ENCODE measurements around the gene NYNRIN. TPM values are rescaled to one million over a fixed set of nuclear protein-coding genes. Genes with fewer than 3 reads are reported as not detected.
A peak's percentile ranks its signal among the peaks of the same experiment; 100 is the strongest.

Gene NYNRIN
- polyA plus RNA-seq (2013, experiment 1 of 2), result 16.1 TPM
- 16.0 TPM for polyA plus RNA-seq (2013, experiment 2 of 2)

DNA sequence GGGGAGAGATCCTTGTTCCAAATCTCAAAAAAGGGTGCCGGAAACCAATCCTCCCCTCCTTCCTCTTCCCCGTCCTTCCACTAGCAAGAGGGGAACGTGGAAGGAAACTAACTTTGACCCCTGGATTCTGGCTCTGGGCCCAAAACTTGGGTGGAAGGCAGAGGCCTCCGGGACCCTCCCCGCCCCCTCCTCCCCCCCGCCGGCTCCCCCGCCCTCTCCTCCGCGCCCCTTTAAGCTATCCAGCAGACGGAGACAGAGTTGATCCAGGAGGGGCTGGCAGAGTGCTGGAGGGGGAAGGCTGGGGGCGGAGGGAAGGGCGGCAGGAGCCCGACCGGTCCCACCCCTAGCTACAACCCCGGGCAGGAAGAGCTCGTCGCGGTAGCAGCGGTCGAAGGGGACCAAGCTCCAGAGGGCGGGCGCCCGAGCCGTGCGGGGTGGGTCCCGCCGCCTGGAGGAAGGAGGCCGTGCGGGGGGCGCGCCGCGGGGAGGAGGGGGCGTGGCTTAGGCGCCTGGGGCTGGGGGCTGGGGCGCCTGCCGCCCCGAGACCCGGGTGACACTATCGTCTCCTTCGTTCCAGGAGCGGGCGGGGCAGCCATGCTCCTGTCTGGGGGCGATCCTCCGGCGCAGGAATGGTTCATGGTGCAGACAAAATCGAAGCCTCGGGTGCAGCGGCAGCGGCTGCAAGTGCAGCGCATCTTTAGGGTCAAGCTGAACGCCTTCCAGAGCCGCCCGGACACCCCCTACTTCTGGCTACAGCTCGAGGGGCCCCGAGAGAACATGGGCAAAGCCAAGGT is at the start of gene NYNRIN:
Gene NYNRIN (plus strand): TSS at position 351 of the 794 bp plus-strand sequence. CDS start 244 bp downstream, at position 595.
- Histone ChIP-seq H2BK120ac (ENCODE audit: low read depth, low read length) (no peak within 1 kb of the TSS), H3K4ac (ENCODE audit: low read length) (no peak within 1 kb of the TSS), H2AFZ (ENCODE audit: low read length) (peak within 1 kb of the TSS; percentile 92), H3K79me1 (ENCODE audit: low read depth, low read length) (peaks cover 3% of the 10 kb centered on the region), H3K36me3 (replicated peaks in 1 of 2; ENCODE audit: control insufficient read depth in 2 of 2, insufficient read depth in 2 of 2, low read length in 2 of 2) (no peaks in the 10 kb centered on the region), H2BK12ac (ENCODE audit: low read length) (no peak within 1 kb of the TSS), H3K4me2 (ENCODE audit: insufficient read depth, low read length, poor library complexity, severe bottlenecking) (peak within 1 kb of the TSS; percentile 97), H3K27ac (replicated peaks; ENCODE audit: low read length) (peak within 1 kb of the TSS; percentile 1), H4K91ac (ENCODE audit: low read depth, low read length, poor library complexity) (no peak within 1 kb of the TSS), H2AK5ac (ENCODE audit: low read depth, low read length) (peak within 1 kb of the TSS; percentile 80), H3K4me3 (ENCODE audit: low read length in 2 of 2) (peak within 1 kb of the TSS; percentile 47 to 85), H4K8ac (ENCODE audit: low read depth, low read length) (peak within 1 kb of the TSS; percentile 33), H3K4me1 (ENCODE audit: control insufficient read depth in 2 of 2, insufficient read depth in 1 of 2, low read depth in 1 of 2, low read length in 2 of 2) (peaks cover 11 to 25% of the 10 kb centered on the region in 2 donors), H2BK5ac (ENCODE audit: low read length) (peak within 1 kb of the TSS; percentile 84), H3K18ac (ENCODE audit: low read length) (peak within 1 kb of the TSS; percentile 91), H3K27me3 (ENCODE audit: control insufficient read depth in 3 of 3, insufficient read depth in 3 of 3, low read depth in 1 of 3, low read length in 3 of 3) (peaks cover 0 to 76% (median 0%) of the 10 kb centered on the region in 3 experiments), H2BK15ac (ENCODE audit: low read length) (peak within 1 kb of the TSS; percentile 61), H3K9me3 (replicated peaks in 1 of 2; ENCODE audit: control insufficient read depth in 2 of 2, insufficient read depth in 1 of 2, low read depth in 1 of 2, low read length in 2 of 2) (peaks cover 0 to 3% of the 10 kb centered on the region in 2 donors), H3K9ac (ENCODE audit: low read depth, low read length, poor library complexity) (peak within 1 kb of the TSS; percentile 91), H3K23ac (ENCODE audit: low read depth, low read length, poor library complexity) (no peak within 1 kb of the TSS), H3K14ac (ENCODE audit: low read length) (peak within 1 kb of the TSS; percentile 49)
- DNase-seq (ENCODE audit: low spot score), result peak; percentile 62
- no CpG with 5 or more reads among the region's 57 CpGs for WGBS, 2 donors (ENCODE audit: extremely low coverage in 2 of 2, insufficient read length in 2 of 2, insufficient replicate concordance in 1 of 2)

DNA sequence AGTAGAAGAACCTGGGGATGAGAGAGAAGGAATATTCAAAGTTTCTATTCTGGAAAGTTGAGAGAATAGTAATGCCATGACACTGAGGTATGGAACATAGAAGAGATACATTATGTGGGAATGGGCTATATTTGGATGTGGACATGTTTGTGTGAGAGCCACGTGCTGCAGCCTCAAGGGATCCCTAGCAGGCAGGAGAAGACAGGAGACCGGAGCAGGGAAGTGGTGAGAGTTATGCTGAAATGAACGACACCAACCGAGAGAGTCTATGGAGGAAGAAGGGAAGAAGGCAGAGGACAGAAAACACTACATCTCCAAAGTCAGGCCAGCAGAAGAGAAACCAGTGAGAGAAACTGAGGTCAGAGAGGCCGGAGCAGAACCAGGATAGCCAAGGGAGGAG is 49.1 kb upstream of the NYNRIN start:
- no peak overlapping the region for H3K9ac ChIP-seq (ENCODE audit: low read depth, low read length, poor library complexity)
- no peaks in the 10 kb centered on the region for H3K4me1 ChIP-seq (ENCODE audit: control insufficient read depth in 2 of 2, insufficient read depth in 1 of 2, low read depth in 1 of 2, low read length in 2 of 2)
- no peak overlapping the region for H4K8ac ChIP-seq (ENCODE audit: low read depth, low read length)
- H4K91ac ChIP-seq (ENCODE audit: low read depth, low read length, poor library complexity), result no peak overlapping the region
- H3K18ac ChIP-seq (ENCODE audit: low read length), result no peak overlapping the region
- H2BK12ac ChIP-seq (ENCODE audit: low read length), result no peak overlapping the region
- no peaks in the 10 kb centered on the region for H3K9me3 ChIP-seq (replicated peaks in 1 of 2; ENCODE audit: control insufficient read depth in 2 of 2, insufficient read depth in 1 of 2, low read depth in 1 of 2, low read length in 2 of 2)
- no CpG with 5 or more reads among the region's 5 CpGs for WGBS, 2 donors (ENCODE audit: extremely low coverage in 2 of 2, insufficient read length in 2 of 2, insufficient replicate concordance in 1 of 2)
- H2BK120ac ChIP-seq (ENCODE audit: low read depth, low read length), result no peak overlapping the region
- no peak overlapping the region for H3K4me3 ChIP-seq (ENCODE audit: low read length in 2 of 2)
- no peak overlapping the region for H3K23ac ChIP-seq (ENCODE audit: low read depth, low read length, poor library complexity)
- H3K36me3 ChIP-seq (replicated peaks in 1 of 2; ENCODE audit: control insufficient read depth in 2 of 2, insufficient read depth in 2 of 2, low read length in 2 of 2), result no peaks in the 10 kb centered on the region
- H2BK5ac ChIP-seq (ENCODE audit: low read length), result no peak overlapping the region
- no peak overlapping the region for H3K4ac ChIP-seq (ENCODE audit: low read length)
- DNase-seq (ENCODE audit: low spot score), result no peak
- H3K79me1 ChIP-seq (ENCODE audit: low read depth, low read length), result no peaks in the 10 kb centered on the region
- H2BK15ac ChIP-seq (ENCODE audit: low read length), result no peak overlapping the region
- H3K27ac ChIP-seq (replicated peaks; ENCODE audit: low read length), result no peak overlapping the region
- H3K27me3 ChIP-seq (ENCODE audit: control insufficient read depth in 3 of 3, insufficient read depth in 3 of 3, low read depth in 1 of 3, low read length in 3 of 3), result peaks cover 0 to 73% (median 14%) of the 10 kb centered on the region in 3 experiments
- H2AFZ ChIP-seq (ENCODE audit: low read length), result no peak overlapping the region
- H3K4me2 ChIP-seq (ENCODE audit: insufficient read depth, low read length, poor library complexity, severe bottlenecking), result no peak overlapping the region
- H3K14ac ChIP-seq (ENCODE audit: low read length), result no peak overlapping the region
- no peak overlapping the region for H2AK5ac ChIP-seq (ENCODE audit: low read depth, low read length)

- H3K4ac ChIP-seq (ENCODE audit: low read length), result no peak overlapping the region
- no peaks in the 10 kb centered on the region for H3K9me3 ChIP-seq (replicated peaks in 1 of 2; ENCODE audit: control insufficient read depth in 2 of 2, insufficient read depth in 1 of 2, low read depth in 1 of 2, low read length in 2 of 2)
- H3K23ac ChIP-seq (ENCODE audit: low read depth, low read length, poor library complexity), result no peak overlapping the region
- no peak overlapping the region for H4K91ac ChIP-seq (ENCODE audit: low read depth, low read length, poor library complexity)
- no peak overlapping the region for H2BK15ac ChIP-seq (ENCODE audit: low read length)
- H3K79me1 ChIP-seq (ENCODE audit: low read depth, low read length), result no peaks in the 10 kb centered on the region
- no peaks in the 10 kb centered on the region for H3K36me3 ChIP-seq (replicated peaks in 1 of 2; ENCODE audit: control insufficient read depth in 2 of 2, insufficient read depth in 2 of 2, low read length in 2 of 2)
- no peak overlapping the region for H2BK5ac ChIP-seq (ENCODE audit: low read length)
- no peak overlapping the region for H3K4me3 ChIP-seq (ENCODE audit: low read length in 2 of 2)
- H2AFZ ChIP-seq (ENCODE audit: low read length), result no peak overlapping the region
- H3K4me1 ChIP-seq (ENCODE audit: control insufficient read depth in 2 of 2, insufficient read depth in 1 of 2, low read depth in 1 of 2, low read length in 2 of 2), result no peaks in the 10 kb centered on the region
- H2AK5ac ChIP-seq (ENCODE audit: low read depth, low read length), result no peak overlapping the region
- peaks cover 0 to 60% (median 14%) of the 10 kb centered on the region in 3 experiments for H3K27me3 ChIP-seq (ENCODE audit: control insufficient read depth in 3 of 3, insufficient read depth in 3 of 3, low read depth in 1 of 3, low read length in 3 of 3)
- H3K14ac ChIP-seq (ENCODE audit: low read length), result no peak overlapping the region
- no peak overlapping the region for H2BK120ac ChIP-seq (ENCODE audit: low read depth, low read length)
- no peak overlapping the region for H2BK12ac ChIP-seq (ENCODE audit: low read length)
- no peak overlapping the region for H4K8ac ChIP-seq (ENCODE audit: low read depth, low read length)
- no peak overlapping the region for H3K27ac ChIP-seq (replicated peaks; ENCODE audit: low read length)
- no CpG with 5 or more reads among the region's 4 CpGs for WGBS, 2 donors (ENCODE audit: extremely low coverage in 2 of 2, insufficient read length in 2 of 2, insufficient replicate concordance in 1 of 2)
- H3K4me2 ChIP-seq (ENCODE audit: insufficient read depth, low read length, poor library complexity, severe bottlenecking), result no peak overlapping the region
- DNase-seq (ENCODE audit: low spot score), result no peak
- no peak overlapping the region for H3K9ac ChIP-seq (ENCODE audit: low read depth, low read length, poor library complexity)
- no peak overlapping the region for H3K18ac ChIP-seq (ENCODE audit: low read length)
These were observed 47.3 kb upstream of the NYNRIN start for GRCh38 chr14:24351517-24351916.
